Stomach (tissue), 4 donors: ENCODE measurements around the gene CGN.

Source experiments
- CTCF ChIP-seq, 7 experiments: fragments of 450-650 bp in 4 of 7; fragments of 200-600 bp in 3 of 7; sonication (generic) in 3 of 7; IDR thresholded peaks; one replicate each; pipeline ENCODE4 v1.5.1; 2016 to 2019; ENCODE audit warnings: antibody characterized with exemption in 7 of 7, control low read depth in 2 of 7, mild to moderate bottlenecking in 1 of 7
- POLR2A ChIP-seq, 4 donors: fragments of 450-650 bp; IDR thresholded peaks; one replicate each; pipeline ENCODE4 v1.6.1; 2016; ENCODE audit warnings: antibody characterized with exemption in 4 of 4, control low read depth in 2 of 4, mild to moderate bottlenecking in 1 of 4, moderate library complexity in 1 of 4

- TF ChIP-seq CTCF (IDR thresholded peaks at IDR 0.05) (no peak), POLR2A (IDR thresholded peaks at IDR 0.05) (no peak)
Observed at GRCh38 chr1:151563376-151563775, 52.2 kb downstream of the CGN start.
